ENCODE data around the gene SLC25A29. TPM values are rescaled to one million over a fixed set of nuclear protein-coding genes. Genes with fewer than 3 reads are reported as not detected.
"Not testable (repeated sequence)": the region's sequence is repeated elsewhere in the genome, so short reads cannot be mapped to it uniquely, and the experiment has no call there.

Gene SLC25A29
- total RNA-seq, 1 experiment from 2014 or later: 179 TPM

DNA sequence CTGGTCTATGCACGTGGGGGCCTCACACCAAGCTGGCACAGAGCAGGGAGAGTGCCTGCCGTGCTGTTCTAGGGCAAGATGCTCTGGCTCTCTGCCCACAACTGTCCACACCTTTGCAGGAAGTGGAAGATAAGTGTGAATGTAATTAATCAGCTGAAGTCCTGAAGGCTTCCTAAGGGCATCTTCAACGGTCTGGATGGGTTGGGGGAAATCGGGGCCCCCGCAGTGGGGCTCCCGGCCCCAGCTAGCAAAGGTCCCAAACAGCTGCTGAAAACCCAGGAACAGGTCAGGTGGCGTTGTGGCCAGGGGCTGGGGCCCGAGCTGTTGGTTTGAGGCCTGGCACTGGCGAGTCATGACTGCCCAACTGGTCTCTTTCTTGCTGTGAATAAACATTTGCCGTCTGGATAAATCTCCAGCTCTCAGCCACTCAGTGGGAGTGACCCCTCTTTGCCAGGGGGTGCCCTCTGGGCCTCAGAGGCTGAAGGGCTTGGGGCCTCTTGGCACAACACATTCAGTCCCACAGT, 6.7 kb upstream of the SLC25A29 start (continued):
- TF ChIP-seq, protein P1, sequence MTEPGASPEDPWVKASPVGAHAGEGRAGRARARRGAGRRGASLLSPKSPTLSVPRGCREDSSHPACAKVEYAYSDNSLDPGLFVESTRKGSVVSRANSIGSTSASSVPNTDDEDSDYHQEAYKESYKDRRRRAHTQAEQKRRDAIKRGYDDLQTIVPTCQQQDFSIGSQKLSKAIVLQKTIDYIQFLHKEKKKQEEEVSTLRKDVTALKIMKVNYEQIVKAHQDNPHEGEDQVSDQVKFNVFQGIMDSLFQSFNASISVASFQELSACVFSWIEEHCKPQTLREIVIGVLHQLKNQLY (CRISPR knock-in tag; IDR thresholded peaks at IDR 0.05): no peak
- no peak for TF ChIP-seq ZNF396 (CRISPR knock-in tag; IDR thresholded peaks at IDR 0.05; ENCODE audit: borderline replicate concordance)
- TF ChIP-seq RELA (CRISPR knock-in tag; IDR thresholded peaks at IDR 0.05; ENCODE audit: borderline replicate concordance): no peak
- no peak for TF ChIP-seq ZBTB21 (CRISPR knock-in tag; IDR thresholded peaks at IDR 0.05; ENCODE audit: borderline replicate concordance)
- TF ChIP-seq, protein P2, sequence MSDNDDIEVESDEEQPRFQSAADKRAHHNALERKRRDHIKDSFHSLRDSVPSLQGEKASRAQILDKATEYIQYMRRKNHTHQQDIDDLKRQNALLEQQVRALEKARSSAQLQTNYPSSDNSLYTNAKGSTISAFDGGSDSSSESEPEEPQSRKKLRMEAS (CRISPR knock-in tag; IDR thresholded peaks at IDR 0.05): no peak
- TF ChIP-seq, protein P3, sequence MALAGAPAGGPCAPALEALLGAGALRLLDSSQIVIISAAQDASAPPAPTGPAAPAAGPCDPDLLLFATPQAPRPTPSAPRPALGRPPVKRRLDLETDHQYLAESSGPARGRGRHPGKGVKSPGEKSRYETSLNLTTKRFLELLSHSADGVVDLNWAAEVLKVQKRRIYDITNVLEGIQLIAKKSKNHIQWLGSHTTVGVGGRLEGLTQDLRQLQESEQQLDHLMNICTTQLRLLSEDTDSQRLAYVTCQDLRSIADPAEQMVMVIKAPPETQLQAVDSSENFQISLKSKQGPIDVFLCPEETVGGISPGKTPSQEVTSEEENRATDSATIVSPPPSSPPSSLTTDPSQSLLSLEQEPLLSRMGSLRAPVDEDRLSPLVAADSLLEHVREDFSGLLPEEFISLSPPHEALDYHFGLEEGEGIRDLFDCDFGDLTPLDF (CRISPR knock-in tag; IDR thresholded peaks at IDR 0.05): no peak
- no peak for TF ChIP-seq STAT6 (CRISPR knock-in tag; conservative IDR thresholded peaks at IDR 0.05; ENCODE audit: low read depth)
- TF ChIP-seq ZNF263 (CRISPR knock-in tag; IDR thresholded peaks at IDR 0.05; ENCODE audit: low read depth): no peak

DNA sequence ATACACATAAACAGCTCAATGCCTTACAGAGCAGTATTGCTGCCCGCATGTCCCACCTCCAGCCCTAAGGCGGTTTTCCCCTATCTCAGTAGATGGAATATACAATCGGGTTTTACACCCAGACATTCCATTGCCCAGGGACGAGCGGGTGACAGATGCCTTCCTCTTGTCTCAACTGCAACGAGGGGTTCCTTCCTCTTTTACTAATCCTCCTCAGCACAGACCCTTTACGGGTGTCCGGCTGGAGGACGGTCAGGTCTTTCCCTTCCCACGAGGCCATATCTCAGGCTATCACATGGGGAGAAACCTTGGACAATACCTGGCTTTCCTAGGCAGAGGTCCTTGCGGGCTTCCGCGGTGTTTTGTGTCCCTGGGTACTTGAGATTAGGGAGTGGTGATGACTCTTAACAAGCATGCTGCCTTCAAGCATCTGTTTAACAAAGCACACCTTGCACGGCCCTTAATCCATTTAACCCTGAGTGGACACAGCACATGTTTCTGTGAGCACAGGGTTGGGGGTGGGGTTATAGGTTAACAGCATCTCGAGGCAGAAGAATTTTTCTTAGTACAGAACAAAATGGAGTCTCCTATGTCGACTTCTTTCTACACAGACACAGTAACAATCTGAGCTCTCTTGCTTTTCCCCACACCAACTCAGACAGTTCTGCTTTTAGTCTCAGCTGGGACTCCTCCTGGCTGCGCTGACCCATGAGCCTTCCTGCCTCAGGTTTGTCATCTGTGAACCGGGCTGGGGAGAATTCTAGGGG, 6.0 kb upstream of the SLC25A29 start:
- H3K4me3 Mint-ChIP-seq; H3K9me3 Mint-ChIP-seq; H3K27me3 Mint-ChIP-seq (ENCODE audit: low read depth); H3K27ac Mint-ChIP-seq; ATAC-seq; DNase-seq (ENCODE audit: low spot score); POLR2A ChIA-PET; H3K36me3 Mint-ChIP-seq: not testable (repeated sequence)
- peaks cover 35% of the 10 kb centered on the region for H3K4me1 Mint-ChIP-seq
- CTCF ChIA-PET: interaction anchor here (0.5 to 1.3 kb wide), 2 partner anchors 9 to 42 kb away, joined by 3 to 4 read pairs; no protein-coding TSS in a partner anchor

DNA sequence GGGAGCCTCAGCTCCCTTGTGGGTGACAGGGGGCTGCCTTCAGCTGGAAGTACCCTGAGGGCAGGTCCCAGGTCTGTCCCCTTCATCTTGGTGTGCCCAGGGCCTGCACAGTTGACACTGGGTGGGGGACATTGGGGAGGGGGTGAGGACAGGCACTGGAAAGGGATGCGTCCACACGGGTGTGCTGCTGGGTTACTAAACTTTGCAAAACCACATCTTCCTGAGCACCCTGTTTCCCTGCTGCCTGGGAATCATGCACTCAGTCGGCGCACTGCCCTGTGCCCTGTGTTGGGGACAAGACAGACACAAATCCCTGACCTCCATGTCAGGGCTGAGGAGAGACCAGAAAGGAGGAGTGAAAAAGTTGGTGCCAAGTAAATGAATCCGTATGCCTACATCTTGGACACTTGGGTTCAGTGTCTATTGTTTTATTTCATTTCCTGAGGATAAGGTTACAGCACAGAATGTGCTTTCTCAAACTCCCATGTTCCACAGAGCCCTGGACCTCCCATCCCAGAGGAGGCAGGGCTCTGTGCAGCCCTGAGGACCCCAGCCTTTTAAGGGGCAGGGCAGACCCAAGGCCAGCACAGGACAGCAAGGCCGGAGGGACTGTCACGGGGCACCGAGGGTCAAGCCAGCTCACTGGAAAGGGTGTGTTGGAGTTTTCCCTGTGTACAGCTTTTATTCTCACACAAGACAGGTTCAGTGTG, 2.9 kb upstream of the SLC25A29 start:
- no peak for DNase-seq (ENCODE audit: low spot score)
- H3K27ac Mint-ChIP-seq: no peak overlapping the region
- ATAC-seq: no peak
- CTCF ChIA-PET: interaction anchor here (0.5 to 1.4 kb wide), 6 partner anchors 10 to 108 kb away, joined by 3 to 5 read pairs (median 4); no protein-coding TSS in a partner anchor
- TF ChIP-seq SP1 (CRISPR knock-in tag; conservative IDR thresholded peaks at IDR 0.05): no peak
- no peak for TF ChIP-seq NR2C2 (CRISPR knock-in tag; IDR thresholded peaks at IDR 0.05)
- TF ChIP-seq, protein P4, sequence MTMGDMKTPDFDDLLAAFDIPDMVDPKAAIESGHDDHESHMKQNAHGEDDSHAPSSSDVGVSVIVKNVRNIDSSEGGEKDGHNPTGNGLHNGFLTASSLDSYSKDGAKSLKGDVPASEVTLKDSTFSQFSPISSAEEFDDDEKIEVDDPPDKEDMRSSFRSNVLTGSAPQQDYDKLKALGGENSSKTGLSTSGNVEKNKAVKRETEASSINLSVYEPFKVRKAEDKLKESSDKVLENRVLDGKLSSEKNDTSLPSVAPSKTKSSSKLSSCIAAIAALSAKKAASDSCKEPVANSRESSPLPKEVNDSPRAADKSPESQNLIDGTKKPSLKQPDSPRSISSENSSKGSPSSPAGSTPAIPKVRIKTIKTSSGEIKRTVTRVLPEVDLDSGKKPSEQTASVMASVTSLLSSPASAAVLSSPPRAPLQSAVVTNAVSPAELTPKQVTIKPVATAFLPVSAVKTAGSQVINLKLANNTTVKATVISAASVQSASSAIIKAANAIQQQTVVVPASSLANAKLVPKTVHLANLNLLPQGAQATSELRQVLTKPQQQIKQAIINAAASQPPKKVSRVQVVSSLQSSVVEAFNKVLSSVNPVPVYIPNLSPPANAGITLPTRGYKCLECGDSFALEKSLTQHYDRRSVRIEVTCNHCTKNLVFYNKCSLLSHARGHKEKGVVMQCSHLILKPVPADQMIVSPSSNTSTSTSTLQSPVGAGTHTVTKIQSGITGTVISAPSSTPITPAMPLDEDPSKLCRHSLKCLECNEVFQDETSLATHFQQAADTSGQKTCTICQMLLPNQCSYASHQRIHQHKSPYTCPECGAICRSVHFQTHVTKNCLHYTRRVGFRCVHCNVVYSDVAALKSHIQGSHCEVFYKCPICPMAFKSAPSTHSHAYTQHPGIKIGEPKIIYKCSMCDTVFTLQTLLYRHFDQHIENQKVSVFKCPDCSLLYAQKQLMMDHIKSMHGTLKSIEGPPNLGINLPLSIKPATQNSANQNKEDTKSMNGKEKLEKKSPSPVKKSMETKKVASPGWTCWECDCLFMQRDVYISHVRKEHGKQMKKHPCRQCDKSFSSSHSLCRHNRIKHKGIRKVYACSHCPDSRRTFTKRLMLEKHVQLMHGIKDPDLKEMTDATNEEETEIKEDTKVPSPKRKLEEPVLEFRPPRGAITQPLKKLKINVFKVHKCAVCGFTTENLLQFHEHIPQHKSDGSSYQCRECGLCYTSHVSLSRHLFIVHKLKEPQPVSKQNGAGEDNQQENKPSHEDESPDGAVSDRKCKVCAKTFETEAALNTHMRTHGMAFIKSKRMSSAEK (CRISPR knock-in tag; IDR thresholded peaks at IDR 0.05; ENCODE audit: borderline replicate concordance): no peak
- no peak for TF ChIP-seq TEAD1 (CRISPR knock-in tag; IDR thresholded peaks at IDR 0.05)
- TF ChIP-seq ZNF423 (CRISPR knock-in tag; IDR thresholded peaks at IDR 0.05): no peak
- POLR2A ChIA-PET: interaction anchor here (0.7 kb wide), 1 partner anchor 116 kb away, joined by 4 read pairs; no protein-coding TSS in a partner anchor
- H3K36me3 Mint-ChIP-seq: no peaks in the 10 kb centered on the region
- peaks cover 6% of the 10 kb centered on the region for H3K27me3 Mint-ChIP-seq (ENCODE audit: low read depth)
- H3K4me1 Mint-ChIP-seq: peaks cover 40% of the 10 kb centered on the region
- H3K4me3 Mint-ChIP-seq: no peak overlapping the region
- no peaks in the 10 kb centered on the region for H3K9me3 Mint-ChIP-seq
